Bone marrow (tissue), 2 donors: ENCODE measurements around the gene ZNF462.
"Not testable (repeated sequence)": the region's sequence is repeated elsewhere in the genome, so short reads cannot be mapped to it uniquely, and the experiment has no call there.

Experiments
- DNase-seq, 2 donors: peaks; one replicate each; lab custom pipeline; 2025; lab: John Stamatoyannopoulos, UW

The ZNF462 gene

DNA sequence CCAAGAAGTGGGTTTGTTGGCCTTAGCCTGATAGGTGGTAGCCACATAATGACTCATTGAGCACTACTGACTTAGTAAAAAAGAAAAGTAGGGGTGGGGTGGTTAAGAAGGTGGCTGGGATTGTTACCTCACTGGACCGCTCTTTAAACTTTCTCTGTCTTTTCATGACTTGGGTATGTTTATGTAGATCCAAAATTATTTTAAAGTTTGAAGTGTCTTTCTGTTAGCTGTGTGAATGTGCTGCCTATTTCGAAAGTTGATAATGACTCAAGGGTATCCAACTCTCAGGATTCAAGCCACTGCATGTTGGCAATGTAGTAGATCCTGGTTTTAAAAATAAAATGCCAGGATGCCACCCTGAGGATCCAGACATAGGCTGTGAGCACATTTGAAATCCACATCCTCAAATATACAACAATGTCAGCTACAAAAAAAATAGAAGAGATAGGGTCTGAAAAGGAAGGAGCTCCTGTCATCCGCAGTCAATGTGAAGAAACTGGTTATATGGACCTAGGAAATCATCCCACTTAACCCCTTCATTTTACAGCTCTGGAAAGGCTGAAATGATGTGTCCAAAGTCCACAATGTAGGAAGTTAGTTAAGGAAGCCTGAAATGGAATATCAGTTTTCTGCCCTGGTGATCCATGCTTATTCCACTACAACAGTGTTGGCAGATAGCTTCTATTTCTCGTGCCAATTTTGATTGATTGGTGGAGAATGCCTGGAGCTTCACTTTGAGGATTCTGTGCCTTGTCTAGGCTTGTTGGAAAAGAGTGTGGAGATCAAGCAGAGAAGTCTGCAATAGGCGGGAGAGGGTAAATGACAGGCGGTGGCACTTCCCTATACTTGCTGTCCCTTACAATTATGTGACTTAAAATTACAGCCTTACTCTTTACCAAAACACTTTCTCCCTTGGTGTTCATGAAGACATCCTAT, 23.4 kb downstream of the ZNF462 start:
- DNase-seq = no peak

DNA sequence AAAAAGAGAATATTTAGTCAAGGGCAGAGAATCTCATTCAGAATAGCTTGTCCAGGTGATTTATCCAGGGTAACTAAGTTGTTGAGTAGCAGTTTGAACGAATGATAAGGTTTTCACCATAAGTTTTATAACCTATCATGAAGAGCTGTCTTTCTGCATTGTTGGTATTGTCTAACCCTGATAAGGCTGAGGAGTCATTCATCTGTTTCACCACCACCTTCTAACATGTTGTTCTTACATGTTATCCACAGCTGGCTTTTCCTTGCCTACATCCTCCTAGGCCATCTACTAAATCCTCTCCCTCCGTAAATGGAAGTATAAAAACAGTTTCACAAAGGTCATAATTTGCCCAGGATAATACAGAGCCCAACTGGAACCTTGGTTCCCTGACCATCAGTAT, 24.1 kb downstream of the ZNF462 start:
- no peak for DNase-seq

DNA sequence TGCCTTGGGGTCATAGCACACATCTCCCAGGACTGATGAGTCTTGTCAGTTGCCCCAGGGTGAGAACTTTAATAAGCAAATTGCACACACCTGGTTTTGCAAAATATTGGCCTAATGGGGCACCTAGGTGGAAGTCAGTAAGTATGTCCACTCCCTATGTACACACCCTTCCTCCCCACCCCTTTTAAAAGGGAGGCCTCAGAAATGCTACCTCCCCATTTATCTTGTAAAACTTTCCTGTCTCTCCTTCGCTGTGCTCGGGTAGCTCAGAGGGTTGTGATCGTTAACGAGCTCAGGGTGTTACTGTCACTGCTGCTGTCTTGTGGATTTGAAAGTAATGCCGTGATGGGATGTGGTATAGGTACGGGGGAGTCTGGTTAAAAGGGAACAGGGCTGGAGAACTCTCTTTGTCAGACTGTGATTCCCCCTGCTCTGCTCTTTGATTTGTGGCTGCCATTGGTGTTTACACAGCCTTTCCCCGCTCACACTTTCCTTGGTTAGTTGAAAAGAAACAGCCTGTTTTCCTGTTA, 26.2 kb downstream of the ZNF462 start:
- DNase-seq = no peak

DNA sequence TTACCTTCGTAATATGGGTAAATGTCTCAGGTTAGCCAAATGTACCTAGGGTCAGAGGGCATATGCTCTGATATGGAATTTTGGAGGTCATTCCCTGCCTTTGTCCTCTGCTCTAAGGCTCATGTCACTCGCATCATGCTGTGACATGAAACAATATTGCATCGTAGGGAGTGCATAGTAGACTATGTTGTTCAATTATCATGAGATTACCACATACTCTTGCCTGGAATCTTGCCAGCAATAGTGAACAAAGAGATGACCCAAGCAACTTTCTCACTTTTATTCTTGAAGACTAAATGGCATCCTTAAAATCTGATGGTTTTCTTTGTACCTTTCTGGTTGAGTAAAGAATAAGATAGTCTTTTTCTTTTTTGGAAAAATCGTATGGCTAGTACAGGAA, 27.6 kb downstream of the ZNF462 start:
- DNase-seq = no peak

DNA sequence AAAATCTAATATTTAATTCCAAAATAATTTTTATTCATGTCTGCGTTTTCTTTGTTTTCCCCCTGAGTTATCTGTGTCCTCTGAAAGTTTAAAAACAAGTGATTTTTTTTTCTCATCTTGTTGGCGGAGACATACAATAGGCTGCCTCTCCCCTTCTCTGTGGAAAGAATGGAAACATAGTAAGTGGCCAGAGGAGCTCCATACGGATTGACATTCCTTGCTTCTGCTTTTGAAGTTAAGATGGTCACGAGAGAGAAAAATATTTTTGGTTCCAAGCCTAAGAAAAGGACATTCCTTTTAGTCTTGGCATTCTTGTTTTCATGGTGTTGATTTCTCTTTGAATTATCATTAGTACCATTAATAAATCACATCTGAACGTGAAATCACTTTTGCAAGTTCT, 28.3 kb downstream of the ZNF462 start:
- DNase-seq = no peak

DNA sequence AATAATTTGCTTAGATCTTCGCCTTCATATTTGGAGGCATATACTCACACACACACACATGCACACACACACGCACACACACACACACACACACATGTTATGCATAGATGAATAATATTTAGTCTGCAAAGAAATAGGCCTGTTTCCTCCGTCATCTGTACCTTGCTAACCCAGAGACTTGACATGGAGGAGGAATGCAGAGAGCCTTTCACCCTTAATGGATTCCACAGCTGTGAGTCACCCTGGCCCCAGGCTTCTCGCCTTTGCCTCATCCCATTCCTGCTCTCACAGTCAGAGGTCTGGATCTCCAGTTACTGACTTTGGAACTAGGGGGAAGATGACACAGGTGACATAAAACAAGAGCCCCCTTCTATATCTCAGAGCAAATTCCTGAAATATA, 29.7 kb downstream of the ZNF462 start:
- DNase-seq = no peak

DNA sequence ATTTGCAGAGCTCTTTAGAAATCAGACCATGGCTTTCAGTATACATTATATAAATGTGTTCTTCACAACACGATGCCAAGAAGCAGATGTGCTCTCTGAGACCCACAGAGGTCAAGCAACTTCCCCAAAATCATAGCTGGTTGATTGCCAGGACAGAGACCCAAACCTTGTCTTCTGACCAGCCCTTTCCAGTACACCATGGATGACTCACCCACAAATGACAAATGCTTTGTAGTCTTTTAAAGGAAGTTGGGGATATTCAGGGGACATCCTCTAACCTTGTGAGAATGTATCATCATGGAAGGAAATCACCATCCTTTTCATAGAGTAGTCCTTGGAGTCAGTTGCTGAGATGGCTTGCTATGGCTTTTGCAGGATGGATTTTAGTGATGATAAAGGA, 30.1 kb downstream of the ZNF462 start:
- no peak for DNase-seq

DNA sequence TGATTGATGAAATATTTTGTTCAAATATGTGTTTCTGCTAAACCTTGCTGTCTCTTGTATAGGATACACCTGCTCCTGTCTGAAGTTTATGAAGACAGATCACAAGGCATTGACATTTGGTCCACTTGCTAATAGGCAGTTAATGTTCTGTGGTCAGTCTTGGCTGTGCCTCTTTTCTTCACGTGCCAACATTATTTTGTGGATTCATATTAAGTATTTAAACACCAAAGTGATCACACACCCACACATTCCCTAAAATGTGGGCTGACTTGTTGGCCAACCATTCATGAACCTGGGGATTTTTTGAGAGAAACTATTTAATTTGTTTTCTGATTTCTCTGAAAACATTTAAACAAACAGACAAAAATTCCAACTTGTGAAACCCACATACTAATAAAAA, 33.7 kb downstream of the ZNF462 start:
- DNase-seq = no peak

DNA sequence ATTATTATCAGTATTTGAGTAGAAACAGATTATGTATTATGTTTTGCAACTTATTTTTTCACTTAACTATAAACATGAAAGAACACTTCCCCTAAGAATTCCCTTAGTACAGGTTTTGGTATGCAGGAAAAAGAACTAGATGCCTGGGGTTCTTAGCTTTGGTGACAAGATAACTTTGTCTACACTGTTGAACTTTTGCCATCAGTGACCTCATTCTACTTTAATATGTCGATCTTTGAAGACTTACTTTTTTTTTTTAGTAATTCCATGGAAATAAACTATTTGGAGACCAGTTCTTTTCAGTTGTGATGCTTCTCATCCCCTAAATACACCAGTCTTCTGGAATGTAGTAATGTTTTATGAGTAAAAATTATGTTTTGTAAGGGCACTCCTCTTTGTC, 34.3 kb downstream of the ZNF462 start:
- DNase-seq = no peak

DNA sequence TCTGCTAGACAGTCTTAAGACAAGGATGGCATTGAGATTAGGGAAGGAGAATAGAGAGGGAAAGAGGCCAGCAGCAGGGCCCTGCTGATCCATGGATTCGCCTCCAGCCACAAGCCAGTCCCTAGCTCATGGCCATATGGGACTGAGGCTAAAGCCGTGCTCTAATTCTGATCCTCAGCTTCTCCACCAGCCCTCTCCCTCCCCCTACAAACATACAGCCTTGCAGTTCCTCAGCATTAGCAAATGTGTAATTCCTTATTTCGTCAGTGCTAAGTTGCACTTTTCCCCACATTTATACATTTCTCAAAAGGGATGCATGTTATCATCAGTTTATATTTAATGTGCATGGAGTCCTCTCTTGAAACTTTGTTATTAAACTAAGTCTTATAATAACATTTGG, 34.8 kb downstream of the ZNF462 start:
- no peak for DNase-seq

DNA sequence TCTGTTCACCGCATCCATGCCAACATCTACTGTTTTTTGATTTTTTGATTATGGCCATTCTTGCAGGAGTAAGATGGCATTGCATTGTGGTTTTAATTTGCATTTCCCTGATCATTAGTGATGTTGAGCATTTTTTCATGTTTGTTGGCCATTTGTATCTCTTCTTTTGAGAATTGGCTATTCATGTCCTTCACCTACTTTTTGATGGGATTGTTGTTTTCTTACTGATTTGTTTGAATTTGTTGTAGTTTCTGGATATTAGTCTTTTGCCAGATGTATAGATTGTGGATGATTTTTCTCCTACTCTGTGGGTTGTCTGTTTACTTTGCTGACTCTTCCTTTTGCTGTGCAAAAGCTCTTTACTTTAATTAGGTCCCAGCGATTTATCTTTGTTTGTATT, 37.6 kb downstream of the ZNF462 start:
- DNase-seq = not testable (repeated sequence)

DNA sequence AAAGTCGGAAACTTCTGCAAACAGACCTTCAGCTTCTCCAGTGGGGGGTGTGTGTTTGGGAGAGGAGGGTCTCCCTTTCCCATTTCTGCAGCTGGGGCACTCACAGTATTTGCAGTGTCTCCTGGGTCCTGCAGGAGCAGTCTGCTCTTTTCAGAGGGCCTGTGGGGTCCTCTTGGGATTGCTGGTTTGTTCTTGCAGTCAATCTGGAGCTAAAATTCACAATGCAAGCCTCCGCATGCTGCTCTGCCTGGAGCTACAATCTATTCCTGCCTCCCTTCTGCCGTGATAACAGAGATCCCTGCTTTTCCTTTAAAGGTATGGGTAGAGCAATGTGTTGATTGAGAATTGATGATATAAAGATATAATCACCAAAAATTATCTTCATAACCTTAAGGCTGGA, 43.2 kb downstream of the ZNF462 start:
- DNase-seq = no peak

DNA sequence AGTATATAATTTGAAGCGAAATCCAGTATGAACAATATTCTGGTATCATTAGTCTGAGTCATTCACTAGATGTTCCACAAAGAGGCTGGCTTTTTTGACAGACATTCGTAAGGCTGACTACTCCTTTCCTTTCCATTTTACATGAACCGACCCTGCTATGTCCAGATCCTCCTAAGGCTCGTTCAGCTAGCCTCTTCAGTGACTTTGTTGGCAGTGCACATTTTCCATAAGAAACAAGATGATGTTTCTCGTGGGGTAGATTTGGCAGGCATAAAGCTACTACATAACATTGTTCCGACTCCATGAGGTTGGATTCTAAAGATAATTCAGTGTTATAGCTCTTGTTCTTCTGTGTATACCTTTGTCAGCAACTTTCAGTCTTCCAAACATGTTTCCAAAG, 49.0 kb downstream of the ZNF462 start:
- no peak for DNase-seq

DNA sequence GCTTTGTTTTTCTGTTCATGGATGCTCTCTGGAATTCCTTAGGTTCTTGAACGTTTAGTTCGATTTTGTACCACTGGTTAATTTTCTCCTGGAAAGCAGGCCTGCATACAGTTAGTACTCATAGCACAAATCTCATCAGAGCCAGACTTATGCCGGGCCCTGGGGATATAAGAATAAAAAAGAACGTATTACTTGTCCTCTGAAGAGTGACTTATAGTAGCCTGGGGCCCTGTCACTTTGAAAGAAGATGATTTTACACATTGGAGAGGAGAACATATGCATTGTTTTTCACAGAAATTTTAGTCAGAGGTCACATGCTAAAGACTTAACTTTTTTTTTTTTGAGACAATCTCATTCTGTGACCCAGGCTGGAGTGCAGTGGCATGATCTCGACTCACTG, 50.3 kb downstream of the ZNF462 start:
- no peak for DNase-seq

DNA sequence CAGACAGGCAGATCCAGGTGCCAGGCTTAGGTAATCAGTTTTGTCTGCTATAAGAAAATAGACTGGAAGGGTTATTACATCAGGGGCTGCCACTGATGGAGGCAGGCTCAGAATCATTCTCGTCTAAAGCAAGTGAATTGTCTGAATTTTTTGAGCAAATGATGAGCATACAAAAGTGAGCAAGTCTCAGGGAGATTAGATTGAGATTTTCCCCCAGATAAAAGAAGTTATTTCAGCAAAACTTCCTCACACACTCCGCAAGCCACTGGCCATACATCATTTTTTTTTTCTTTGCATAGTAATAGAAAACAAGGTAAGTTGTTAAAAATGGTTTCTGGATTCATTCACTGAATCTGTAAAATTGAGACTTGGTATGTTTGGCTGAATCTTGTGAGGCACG, 52.9 kb downstream of the ZNF462 start:
- no peak for DNase-seq

DNA sequence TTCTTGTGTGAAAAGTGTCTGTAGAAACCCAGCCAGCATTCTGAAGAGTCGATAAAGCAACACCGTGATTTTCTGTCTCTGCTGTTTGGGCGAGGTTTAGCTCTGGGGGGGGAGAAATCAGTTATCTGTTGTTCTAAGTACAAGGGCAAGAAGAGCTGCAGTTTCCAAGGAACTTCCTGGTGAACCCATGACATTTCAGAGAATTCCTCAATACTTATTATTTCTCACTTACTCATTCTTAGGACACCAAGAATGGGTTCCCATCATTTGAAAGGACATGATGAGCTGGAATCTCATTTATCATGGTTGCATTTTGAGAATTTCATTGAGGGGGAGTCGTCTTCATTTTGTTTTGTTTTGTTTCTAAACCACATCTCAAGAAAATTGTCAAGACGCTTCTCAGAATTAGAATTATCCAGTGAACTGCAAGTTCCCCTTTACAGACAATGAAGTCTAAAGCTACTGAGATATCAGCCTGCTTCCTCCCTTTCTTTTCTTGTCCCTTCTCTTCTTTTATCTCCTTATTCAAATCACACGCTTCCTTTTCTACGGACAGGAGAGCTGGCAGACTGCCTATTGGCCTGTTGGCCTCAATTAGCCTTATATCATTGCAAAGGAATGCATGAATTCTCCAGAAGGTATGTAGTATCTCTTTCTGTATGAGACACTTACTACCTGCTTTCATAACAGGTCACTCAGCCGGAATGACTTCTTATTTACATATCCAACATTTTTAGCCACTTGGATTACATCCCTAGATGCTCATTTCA, 53.7 kb downstream of the ZNF462 start:
- DNase-seq = no peak

DNA sequence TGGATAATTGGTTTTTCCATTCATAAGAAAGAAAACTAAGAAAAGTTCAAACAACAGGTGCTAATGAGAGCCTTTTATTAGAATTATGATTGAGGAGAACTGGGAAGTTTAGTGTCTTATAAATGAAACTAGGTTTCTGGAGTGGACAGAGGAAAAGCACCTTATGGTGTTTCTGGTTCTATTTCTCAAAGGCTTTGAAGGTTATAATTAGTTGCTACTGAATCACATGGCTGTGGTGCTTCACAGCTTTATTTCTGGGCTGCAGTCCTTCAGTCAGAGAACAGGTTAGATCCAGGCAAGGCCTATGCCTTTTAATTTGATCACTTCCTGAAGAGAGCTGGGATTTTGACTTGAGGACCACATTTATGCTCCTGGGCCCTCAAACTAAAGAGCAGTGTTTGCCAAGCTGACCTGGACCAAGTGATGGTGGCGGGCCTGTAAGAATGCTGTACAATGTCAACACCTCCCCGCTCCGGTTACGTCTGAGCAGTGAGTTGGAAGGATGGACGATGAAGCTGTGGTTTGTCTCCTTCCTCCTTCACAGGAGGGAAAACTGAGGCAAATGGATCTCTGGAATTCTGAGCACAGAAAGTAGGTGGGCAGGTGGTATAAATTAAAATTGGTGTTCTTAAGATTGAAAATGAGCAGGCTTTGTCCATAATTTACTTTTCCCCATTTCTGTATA, 56.0 kb downstream of the ZNF462 start:
- no peak for DNase-seq

DNA sequence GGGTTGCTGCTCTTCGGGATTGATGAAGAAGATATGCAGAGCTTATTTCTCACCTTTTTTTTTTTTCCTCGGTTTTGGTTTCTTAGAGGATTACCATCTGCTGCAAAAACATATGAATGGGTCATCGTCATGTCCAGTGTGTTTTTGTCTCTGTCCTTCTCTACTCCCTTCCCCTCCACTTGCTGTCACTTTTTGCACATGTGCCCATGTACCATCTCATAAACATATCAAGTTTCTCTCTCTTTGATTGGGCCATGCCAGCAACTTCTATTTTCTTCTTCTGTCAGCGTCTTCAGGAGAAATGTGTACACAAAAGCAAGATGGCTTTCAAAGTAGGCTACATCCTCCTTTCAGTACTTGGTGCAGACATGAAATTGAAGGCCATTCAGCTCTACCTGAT, 57.1 kb downstream of the ZNF462 start:
- DNase-seq = no peak

DNA sequence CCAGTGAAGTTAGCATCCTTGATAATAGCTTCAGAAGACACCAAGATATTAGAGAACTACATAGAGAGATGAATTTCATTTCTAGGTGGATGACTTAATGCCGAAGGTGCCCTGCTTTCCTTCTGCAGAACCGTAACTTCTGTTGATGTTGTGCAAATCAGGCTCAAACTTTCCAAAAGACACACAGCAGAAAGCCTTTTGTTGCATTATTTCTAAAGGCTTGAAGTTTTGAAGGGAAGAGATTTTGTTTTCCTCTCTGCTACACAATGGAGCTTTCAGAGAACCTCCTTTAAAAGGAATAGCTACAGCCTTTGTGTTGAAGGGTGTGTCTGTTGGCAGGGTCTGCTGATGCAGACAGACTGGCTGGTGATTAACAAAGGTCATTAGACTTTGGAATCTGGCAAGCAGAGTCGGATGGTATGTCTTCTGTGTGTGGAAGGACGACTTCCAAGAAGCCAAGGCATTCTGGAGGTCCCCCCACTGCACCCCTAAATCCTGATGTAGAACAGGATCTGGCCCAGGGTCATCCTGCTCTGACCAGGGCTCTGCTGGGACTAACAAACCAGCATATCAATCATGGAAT, 57.8 kb downstream of the ZNF462 start:
- no peak for DNase-seq

DNA sequence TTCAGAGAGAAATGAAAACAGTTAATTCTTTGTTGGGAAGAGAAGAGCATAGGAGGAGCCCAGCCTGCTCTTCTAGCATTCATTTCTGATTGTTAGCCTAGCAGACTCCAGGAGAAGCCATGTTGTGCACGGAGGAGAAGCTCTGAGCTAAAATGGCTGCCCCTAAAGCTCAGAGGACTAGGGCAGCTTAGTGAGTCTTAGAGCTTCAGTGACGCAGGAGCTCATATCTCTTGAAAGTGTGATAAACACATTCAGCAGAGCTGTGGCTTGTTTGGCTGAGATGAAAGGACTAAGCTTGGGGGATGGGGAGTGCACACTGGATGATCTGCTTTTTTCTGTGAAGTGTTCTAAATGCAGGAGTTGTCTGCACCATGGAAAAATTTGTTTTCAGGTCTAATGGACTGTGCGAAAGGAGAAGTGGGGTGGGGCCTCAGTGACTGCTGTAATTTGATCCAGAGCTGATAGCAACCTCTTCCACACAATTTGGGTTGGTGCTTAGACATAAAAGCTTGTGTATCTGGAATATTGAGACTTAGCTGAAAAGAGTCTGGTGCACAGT, 58.5 kb downstream of the ZNF462 start:
- DNase-seq = no peak

DNA sequence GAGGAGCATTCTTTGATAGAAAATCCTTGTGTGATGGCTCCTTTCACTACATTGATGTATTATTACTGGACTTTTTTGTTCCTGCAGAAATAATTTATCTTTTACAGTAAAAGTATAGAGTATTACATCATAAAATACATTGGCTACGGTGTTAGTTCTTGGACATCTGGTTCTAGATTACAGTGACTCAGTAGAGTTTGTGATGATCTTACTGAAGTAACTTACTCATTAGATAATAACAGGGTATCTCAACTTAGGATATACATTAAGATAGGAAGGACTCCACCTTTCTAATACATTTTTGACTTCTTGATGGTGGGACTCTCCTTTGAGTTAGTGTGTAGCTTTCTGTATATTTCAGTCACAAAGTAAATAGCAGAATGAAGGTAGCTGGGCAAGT, 59.1 kb downstream of the ZNF462 start:
- DNase-seq = no peak

DNA sequence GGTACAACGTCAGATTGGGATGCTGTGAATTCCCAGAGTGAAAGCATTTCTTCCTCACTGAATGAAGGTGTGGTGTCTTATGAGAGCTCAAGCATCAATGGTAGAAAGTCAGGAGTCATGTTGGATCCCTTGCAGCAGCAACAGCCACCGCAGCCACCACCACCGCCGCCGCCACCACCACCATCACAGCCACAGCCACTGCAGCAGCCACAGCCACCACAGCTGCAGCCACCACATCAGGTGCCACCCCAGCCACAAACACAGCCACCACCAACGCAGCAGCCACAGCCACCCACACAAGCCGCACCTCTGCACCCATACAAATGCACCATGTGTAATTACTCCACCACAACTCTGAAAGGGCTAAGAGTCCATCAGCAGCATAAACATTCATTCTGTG, 62.4 kb downstream of the ZNF462 start:
- no peak for DNase-seq
